ENCODE data around the gene XYLT1.

- TF ChIP-seq CTCF (conservative IDR thresholded peaks at IDR 0.05; ENCODE audit: low read depth, low read length) (no peak), EZH2phosphoT487 (IDR thresholded peaks at IDR 0.05; ENCODE audit: borderline replicate concordance, low read length) (no peak), EZH2 (IDR thresholded peaks at IDR 0.05; ENCODE audit: low read length, unreplicated experiment) (no peak)
These were observed 256.8 kb downstream of the XYLT1 start for GRCh38 chr16:17213974-17214373.
